Stimulated activated CD8-positive, alpha-beta memory T cell treated with anti-CD3 and anti-CD28 coated beads, Interleukin-15, amount 100 ng/mL, for 4 hours (primary cell): Measurements from ENCODE around the gene CSTF2.
"Not testable (repeated sequence)": the region's sequence is repeated elsewhere in the genome, so short reads cannot be mapped to it uniquely, and the experiment has no call there.

Source experiments
- DNase-seq, 2 donors: peaks; one replicate each; pipeline ENCODE4 v3.0.0-alpha.2; 2020; ENCODE audit warnings: low read depth in 2 of 2

The CSTF2 gene

GRCh38 chrX:100819837-100820666 is at the start of gene CSTF2:
CSTF2 (plus strand) TSS chrX:100820391; CDS start chrX:100820417, 26 bp downstream.
- DNase-seq: peak; percentile 61 to 64

- not testable (repeated sequence) for DNase-seq
These were observed 23.8 kb upstream of the CSTF2 start for GRCh38 chrX:100796371-100796770.

- DNase-seq: no peak
These were observed 22.8 kb upstream of the CSTF2 start for GRCh38 chrX:100797359-100797758.

GRCh38 chrX:100798484-100799214 is 21.5 kb upstream of the CSTF2 start:
- DNase-seq: no peak

- no peak for DNase-seq
These were observed 17.3 kb upstream of the CSTF2 start for GRCh38 chrX:100802843-100803242.

- DNase-seq: no peak
These were observed 15.4 kb upstream of the CSTF2 start for GRCh38 chrX:100804780-100805179.

GRCh38 chrX:100808265-100808664 is 11.9 kb upstream of the CSTF2 start:
- DNase-seq: not testable (repeated sequence)

- DNase-seq: no peak
These were observed 7.7 kb upstream of the CSTF2 start for GRCh38 chrX:100812216-100813158.

GRCh38 chrX:100817340-100817739 is 2.9 kb upstream of the CSTF2 start:
- no peak for DNase-seq

- DNase-seq: peak; percentile 0 to 14
These were observed 706 bp upstream of the CSTF2 start for GRCh38 chrX:100819534-100819836.

GRCh38 chrX:100829730-100830129 is 9.5 kb downstream of the CSTF2 start:
- no peak for DNase-seq

GRCh38 chrX:100830143-100830542 is 10.0 kb downstream of the CSTF2 start:
- no peak for DNase-seq

GRCh38 chrX:100830547-100830946 is 10.4 kb downstream of the CSTF2 start:
- no peak for DNase-seq

GRCh38 chrX:100831219-100831946 is 11.2 kb downstream of the CSTF2 start:
- DNase-seq: no peak

- DNase-seq: no peak
These were observed 30.1 kb downstream of the CSTF2 start for GRCh38 chrX:100850317-100850716.

- no peak for DNase-seq
These were observed 32.6 kb downstream of the CSTF2 start for GRCh38 chrX:100852810-100853209.

- no peak for DNase-seq
These were observed 43.2 kb downstream of the CSTF2 start for GRCh38 chrX:100863326-100863864.

- DNase-seq: no peak
These were observed 44.6 kb downstream of the CSTF2 start for GRCh38 chrX:100864657-100865391.

GRCh38 chrX:100868273-100868672 is 48.1 kb downstream of the CSTF2 start:
- no peak for DNase-seq

- no peak for DNase-seq
These were observed 50.3 kb downstream of the CSTF2 start for GRCh38 chrX:100870527-100870926.
